IMR-90 (cell line): ENCODE measurements around the gene TMEM237. TPM values are rescaled to one million over a fixed set of nuclear protein-coding genes. Genes with fewer than 3 reads are reported as not detected.

Experiments used
- ATAC-seq: fragments of 200-7000 bp; cut with Tn5 transposase; 2 replicates; pipeline ENCODE4 v1.9.1; 2020; ENCODE audit warnings: low read depth, mild to moderate bottlenecking, moderate library complexity
- BruUV-seq: library from RNA; stranded (reverse); fragments of 400-500 nt; replicated peaks from 2 replicates; lab custom pipeline; 2021; lab: Mats Ljungman, UMichigan
- CTCF ChIA-PET: fragments of 300-600 bp; formaldehyde crosslinking; extraction: SDS; loops from one replicate; lab custom pipeline; 2021; ENCODE audit warnings: antibody characterized with exemption; lab: Yijun Ruan, JAX
- POLR2A ChIA-PET: fragments of 300-600 bp; sonication (Branson Sonifier 250); formaldehyde crosslinking; loops from one replicate; lab custom pipeline; 2022; ENCODE audit warnings: antibody characterized with exemption; ENCODE audit not compliant: unreplicated experiment; lab: Charles Lee
- DNase-seq: peaks from one replicate; pipeline ENCODE4 v3.0.0; 2013
- H2AFZ ChIP-seq: replicated peaks from 2 replicates; pipeline ENCODE3; 2013; ENCODE audit warnings: low read length, mild to moderate bottlenecking; ENCODE audit not compliant: poor library complexity
- H2AK5ac ChIP-seq: 2 replicates; pipeline ENCODE4 v1.6.1; 2013; ENCODE audit warnings: low read depth, low read length, inconsistent platforms
- H2AK9ac ChIP-seq: replicated peaks from 2 replicates; pipeline ENCODE3; 2013; ENCODE audit warnings: mild to moderate bottlenecking, low read depth, low read length, moderate library complexity; ENCODE audit not compliant: poor library complexity
- H2BK120ac ChIP-seq: 2 replicates; pipeline ENCODE4 v1.6.1; 2013; ENCODE audit warnings: low read depth, low read length, inconsistent platforms
- H2BK15ac ChIP-seq: 3 replicates; pipeline ENCODE4 v1.6.1; 2013; ENCODE audit warnings: low read depth, low read length, inconsistent platforms
- H2BK20ac ChIP-seq: 2 replicates; pipeline ENCODE4 v1.6.1; 2013; ENCODE audit warnings: low read depth, mild to moderate bottlenecking, inconsistent platforms, low read length, moderate library complexity
- H2BK5ac ChIP-seq: 2 replicates; pipeline ENCODE4 v1.6.1; 2013; ENCODE audit warnings: mild to moderate bottlenecking, low read depth, low read length, inconsistent platforms; ENCODE audit not compliant: poor library complexity, severe bottlenecking
- H3K14ac ChIP-seq: replicated peaks from 2 replicates; pipeline ENCODE4 v1.6.1; 2013; ENCODE audit warnings: low read depth, low read length, inconsistent platforms
- H3K18ac ChIP-seq: 2 replicates; pipeline ENCODE4 v1.6.1; 2013; ENCODE audit warnings: low read depth, low read length, control low read depth
- H3K23ac ChIP-seq: 2 replicates; pipeline ENCODE4 v1.6.1; 2013; ENCODE audit warnings: low read depth, low read length, inconsistent platforms
- H3K27ac ChIP-seq: 2 replicates; pipeline ENCODE4 v1.5.1; 2013; ENCODE audit warnings: mild to moderate bottlenecking, control low read depth, low read length; ENCODE audit not compliant: insufficient read depth
- H3K27me3 ChIP-seq: 2 replicates; pipeline ENCODE4 v1.6.1; 2013; ENCODE audit warnings: low read length; ENCODE audit not compliant: control insufficient read depth, insufficient read depth
- H3K36me3 ChIP-seq: 2 replicates; pipeline ENCODE4 v1.6.1; 2013; ENCODE audit warnings: low read length, mixed read lengths; ENCODE audit not compliant: control insufficient read depth, insufficient read depth
- H3K4ac ChIP-seq: 2 replicates; pipeline ENCODE4 v1.6.1; 2013; ENCODE audit warnings: low read depth, low read length, inconsistent platforms
- H3K4me1 ChIP-seq: 2 replicates; pipeline ENCODE4 v1.6.1; 2013; ENCODE audit warnings: low read length, mixed read lengths; ENCODE audit not compliant: control insufficient read depth, insufficient read depth
- H3K4me2 ChIP-seq: 2 replicates; pipeline ENCODE4 v1.6.1; 2013; ENCODE audit warnings: low read depth, mild to moderate bottlenecking, control low read depth, low read length, moderate library complexity
- H3K4me3 ChIP-seq: 2 replicates; pipeline ENCODE4 v1.5.1; 2013; ENCODE audit warnings: low read depth, mild to moderate bottlenecking, control low read depth, low read length, moderate library complexity; ENCODE audit not compliant: insufficient read depth
- H3K56ac ChIP-seq: 2 replicates; pipeline ENCODE4 v1.6.1; 2013; ENCODE audit warnings: low read length, inconsistent platforms; ENCODE audit not compliant: insufficient read depth; ENCODE audit errors: extremely low read depth
- H3K79me1 ChIP-seq, 2 experiments: 2 replicates each; pipeline ENCODE4 v1.6.1; 2013; ENCODE audit warnings: low read length in 2 of 2, inconsistent platforms in 1 of 2, low read depth in 1 of 2
- H3K9ac ChIP-seq: 2 replicates; pipeline ENCODE4 v1.6.1; 2013; ENCODE audit warnings: low read depth, low read length, control low read depth
- H3K9me1 ChIP-seq: 2 replicates; pipeline ENCODE4 v1.6.1; 2013; ENCODE audit warnings: low read length, inconsistent platforms; ENCODE audit not compliant: insufficient read depth
- H3K9me3 ChIP-seq: 2 replicates; pipeline ENCODE4 v1.6.1; 2013; ENCODE audit warnings: low read length; ENCODE audit not compliant: control insufficient read depth, insufficient read depth
- H4K20me1 ChIP-seq: 2 replicates; pipeline ENCODE4 v1.6.1; 2013; ENCODE audit warnings: low read length, inconsistent platforms; ENCODE audit not compliant: insufficient read depth
- H4K5ac ChIP-seq: 2 replicates; pipeline ENCODE4 v1.6.1; 2013; ENCODE audit warnings: mild to moderate bottlenecking, low read depth, low read length, control low read depth
- H4K8ac ChIP-seq, 2 experiments: 2 replicates each; pipeline ENCODE4 v1.6.1; 2013; ENCODE audit warnings: low read depth in 2 of 2, low read length in 2 of 2, control low read depth in 1 of 2, inconsistent platforms in 1 of 2
- H4K91ac ChIP-seq: 2 replicates; pipeline ENCODE4 v1.6.1; 2013; ENCODE audit warnings: low read depth, low read length, inconsistent platforms; ENCODE audit not compliant: insufficient read depth
- BHLHE40 ChIP-seq: fragments of 150-350 bp; IDR thresholded peaks from 2 replicates; pipeline ENCODE4 v1.6.1; 2016; ENCODE audit warnings: mild to moderate bottlenecking, low read depth, low read length
- CEBPB ChIP-seq: IDR thresholded peaks from 2 replicates; pipeline ENCODE4 v1.6.1; 2012; ENCODE audit warnings: low read depth, low read length, improper control_type of control experiment
- CHD1 ChIP-seq: IDR thresholded peaks from 2 replicates; pipeline ENCODE4 v1.6.1; 2012; ENCODE audit warnings: low read depth, low read length, improper control_type of control experiment
- CTCF ChIP-seq: conservative IDR thresholded peaks from 2 replicates; pipeline ENCODE4 v1.5.1; 2012; ENCODE audit warnings: mild to moderate bottlenecking, low read depth, low read length, improper control_type of control experiment
- ELK1 ChIP-seq: fragments of 150-350 bp; IDR thresholded peaks from 2 replicates; pipeline ENCODE4 v1.6.1; 2016; ENCODE audit warnings: low read depth, mild to moderate bottlenecking, low read length, moderate library complexity, borderline replicate concordance
- FOS ChIP-seq: fragments of 150-350 bp; IDR thresholded peaks from 2 replicates; pipeline ENCODE4 v1.6.1; 2016; ENCODE audit warnings: low read depth, low read length
- MAFK ChIP-seq: IDR thresholded peaks from 2 replicates; pipeline ENCODE4 v1.6.1; 2012; ENCODE audit warnings: low read depth, low read length, improper control_type of control experiment
- MAZ ChIP-seq: IDR thresholded peaks from 2 replicates; pipeline ENCODE4 v1.6.1; 2012; ENCODE audit warnings: low read depth, mild to moderate bottlenecking, low read length, improper control_type of control experiment, moderate library complexity, borderline replicate concordance
- MXI1 ChIP-seq: IDR thresholded peaks from 2 replicates; pipeline ENCODE4 v1.6.1; 2012; ENCODE audit warnings: low read depth, mild to moderate bottlenecking, low read length, moderate library complexity, borderline replicate concordance
- NFE2L2 ChIP-seq: fragments of 150-350 bp; IDR thresholded peaks from 2 replicates; pipeline ENCODE4 v1.6.1; 2016; ENCODE audit warnings: low read depth, mild to moderate bottlenecking, low read length
- POLR2A ChIP-seq: IDR thresholded peaks from 2 replicates; pipeline ENCODE4 v1.6.1; 2012; ENCODE audit warnings: mild to moderate bottlenecking, low read depth, low read length
- RAD21 ChIP-seq: IDR thresholded peaks from 2 replicates; pipeline ENCODE4 v1.6.1; 2012; ENCODE audit warnings: low read length, improper control_type of control experiment
- RCOR1 ChIP-seq: IDR thresholded peaks from 2 replicates; pipeline ENCODE4 v1.6.1; 2012; ENCODE audit warnings: mild to moderate bottlenecking, low read length, improper control_type of control experiment; ENCODE audit not compliant: insufficient replicate concordance
- RFX5 ChIP-seq: IDR thresholded peaks from 2 replicates; pipeline ENCODE4 v1.8.0; 2012; ENCODE audit warnings: low read depth, mild to moderate bottlenecking, low read length, moderate library complexity
- SMC3 ChIP-seq: fragments of 150-350 bp; IDR thresholded peaks from 2 replicates; pipeline ENCODE4 v1.6.1; 2016; ENCODE audit warnings: low read depth, mild to moderate bottlenecking, antibody characterized with exemption, low read length, moderate library complexity
- USF2 ChIP-seq: fragments of 150-350 bp; IDR thresholded peaks from 2 replicates; pipeline ENCODE4 v1.6.1; 2017; ENCODE audit warnings: mild to moderate bottlenecking, antibody characterized with exemption, low read length, low read depth
- WGBS, 2 experiments: methylation state at CpG; one replicate each; pipeline versions ENCODE4 v1.1.5 to v1.1.7; 2013; ENCODE audit warnings: missing lambda C conversion rate in 2 of 2; ENCODE audit not compliant: insufficient read length in 1 of 2; ENCODE audit errors: extremely low coverage in 2 of 2; 5-methylcytosine and 5-hydroxymethylcytosine counted together
- dilution Hi-C: fragments of 300-500 bp; cut with HindIII; formaldehyde crosslinking; loops from one replicate; pipeline ENCODE4 v1.14.3; 2018; ENCODE audit warnings: low sequenced_read_pairs; ENCODE audit not compliant: unreplicated experiment
- in situ Hi-C: fragments of 300-500 bp; cut with MboI; formaldehyde crosslinking; loops from 3 replicates; pipeline ENCODE4 v1.14.3; 2019; ENCODE audit warnings: low sequenced_read_pairs, inconsistent platforms, mixed read lengths
- intact Hi-C: fragments of 100-400 bp; cut with micrococcal nuclease; formaldehyde crosslinking; loops from 2 replicates; pipeline ENCODE4 v1.10.0; 2022
- polyA plus RNA-seq, 3 experiments: library from polyadenylated mRNA; depleted of rRNA; stranded (reverse); fragments of >200 nt; gene quantifications; 2 replicates each; pipeline ENCODE4 v1.2.3, GENCODE V29; 2012; ENCODE audit warnings: low replicate concordance in 1 of 3
- total RNA-seq: library from RNA; depleted of rRNA; stranded (reverse); fragments of >200 nt; gene quantifications from 2 replicates; pipeline ENCODE4 v1.2.3, GENCODE V29; 2012

The TMEM237 gene
- total and polyA plus RNA-seq, 2 of the 4 experiments (the other 2 are of a cell fraction), result 29.4 to 58.8 TPM

GRCh38 chr2:201675454-201675853, 32.2 kb upstream of the TMEM237 start:
- Histone ChIP-seq H4K8ac (no peak overlapping the region), H3K4me3 (no peak overlapping the region), H3K9ac (no peak overlapping the region), H2BK5ac (no peak overlapping the region), H3K14ac (no peak overlapping the region), H3K23ac (no peak overlapping the region), H3K36me3 (peaks cover 1% of the 10 kb centered on the region; the same call in 1 of the 2 replicates), H2AK9ac (no peak overlapping the region), H3K9me3 (no peaks in the 10 kb centered on the region), H3K56ac (no peak overlapping the region), H4K91ac (no peak overlapping the region), H3K79me1 (no peaks in the 10 kb centered on the region), H4K20me1 (no peaks in the 10 kb centered on the region), H4K5ac (no peak overlapping the region), H2BK120ac (no peak overlapping the region), H3K27me3 (no peaks in the 10 kb centered on the region), H3K4ac (no peak overlapping the region), H2BK15ac (no peak overlapping the region), H3K9me1 (no peaks in the 10 kb centered on the region), H2AFZ (no peak overlapping the region), H2AK5ac (no peak overlapping the region), H2BK20ac (no peak overlapping the region), H3K4me2 (no peak overlapping the region), H3K18ac (no peak overlapping the region), H3K27ac (no peak overlapping the region), H3K4me1 (no peaks in the 10 kb centered on the region)
- BruUV-seq, result no TSS peak
- CTCF ChIA-PET, result no interaction called here
- DNase-seq, result no peak
- in situ Hi-C loops, result no loop called here
- TF ChIP-seq CHD1 (no peak), USF2 (no peak), CTCF (no peak), FOS (no peak), MAFK (no peak), RFX5 (no peak), MXI1 (no peak), RCOR1 (no peak), MAZ (no peak), POLR2A (no peak), RAD21 (no peak), CEBPB (no peak), ELK1 (no peak), NFE2L2 (no peak), BHLHE40 (no peak), SMC3 (no peak)
- WGBS, 2 experiments, result 100% methylated on average over 2 of the region's 4 CpGs; no CpG with 5 or more reads in 1 of the 2 experiments
- POLR2A ChIA-PET, result no interaction called here
- ATAC-seq, result no peak
- intact Hi-C loops, result no loop called here
- dilution Hi-C loops, result no loop called here
